ENCODE data around the gene MYZAP. TPM values are rescaled to one million over a fixed set of nuclear protein-coding genes. Genes with fewer than 3 reads are reported as not detected.
A peak's percentile ranks its signal among the peaks of the same experiment; 100 is the strongest.

Gene MYZAP
- total RNA-seq, 1 donor from 2014 or later: 934 TPM

- no peak for TF ChIP-seq CTCF (IDR thresholded peaks at IDR 0.05; ENCODE audit: borderline replicate concordance)
- no peaks in the 10 kb centered on the region for H3K9me3 ChIP-seq (replicated peaks)
- H3K4me1 ChIP-seq: peaks cover 52% of the 10 kb centered on the region
- H3K27me3 ChIP-seq (ENCODE audit: low read depth): no peaks in the 10 kb centered on the region
- H3K36me3 ChIP-seq: peaks cover 36% of the 10 kb centered on the region
- DNase-seq: no peak
- intact Hi-C loops (cut with micrococcal nuclease): loop anchor here (10.0 kb wide), 1 partner anchor 72 kb away; no protein-coding TSS in a partner anchor
- H3K27ac ChIP-seq (replicated peaks): peak overlapping the region; percentile 34
- no peak overlapping the region for H3K4me3 ChIP-seq
These were observed 71.1 kb downstream of the MYZAP start for GRCh38 chr15:57662802-57663201.

GRCh38 chr15:57663262-57663661, 71.6 kb downstream of the MYZAP start:
- TF ChIP-seq CTCF (IDR thresholded peaks at IDR 0.05; ENCODE audit: borderline replicate concordance): no peak
- peaks cover 36% of the 10 kb centered on the region for H3K36me3 ChIP-seq
- intact Hi-C loops (cut with micrococcal nuclease): loop anchor here (10.0 kb wide), 1 partner anchor 72 kb away; no protein-coding TSS in a partner anchor

GRCh38 chr15:57665194-57665593, 73.5 kb downstream of the MYZAP start:
- peaks cover 34% of the 10 kb centered on the region for H3K36me3 ChIP-seq
- H3K4me1 ChIP-seq: peaks cover 63% of the 10 kb centered on the region
- H3K27me3 ChIP-seq (ENCODE audit: low read depth): no peaks in the 10 kb centered on the region
- peak overlapping the region; percentile 6 for H3K27ac ChIP-seq (replicated peaks)
- no peak for TF ChIP-seq CTCF (IDR thresholded peaks at IDR 0.05; ENCODE audit: borderline replicate concordance)
- DNase-seq: no peak
- H3K4me3 ChIP-seq: no peak overlapping the region
- H3K9me3 ChIP-seq (replicated peaks): no peaks in the 10 kb centered on the region
- intact Hi-C loops (cut with micrococcal nuclease): loop anchor here (10.0 kb wide), 1 partner anchor 70 kb away; no protein-coding TSS in a partner anchor

More at GRCh38 chr15:57663262-57663661, 71.6 kb downstream of the MYZAP start:
- no peak for DNase-seq
- H3K4me1 ChIP-seq: peaks cover 57% of the 10 kb centered on the region
- no peaks in the 10 kb centered on the region for H3K27me3 ChIP-seq (ENCODE audit: low read depth)
- H3K9me3 ChIP-seq (replicated peaks): no peaks in the 10 kb centered on the region
- no peak overlapping the region for H3K4me3 ChIP-seq
- peak overlapping the region; percentile 34 for H3K27ac ChIP-seq (replicated peaks)

- DNase-seq: no peak
- H3K27me3 ChIP-seq (ENCODE audit: low read depth): no peaks in the 10 kb centered on the region
- intact Hi-C loops (cut with micrococcal nuclease): loop anchor here (10.0 kb wide), 1 partner anchor 69 kb away; no protein-coding TSS in a partner anchor
- H3K4me1 ChIP-seq: peaks cover 57% of the 10 kb centered on the region
- peak overlapping the region; percentile 29 for H3K27ac ChIP-seq (replicated peaks)
- peaks cover 26% of the 10 kb centered on the region for H3K36me3 ChIP-seq
- no peaks in the 10 kb centered on the region for H3K9me3 ChIP-seq (replicated peaks)
- no peak for TF ChIP-seq CTCF (IDR thresholded peaks at IDR 0.05; ENCODE audit: borderline replicate concordance)
- H3K4me3 ChIP-seq: no peak overlapping the region
These were observed 74.2 kb downstream of the MYZAP start for GRCh38 chr15:57665939-57666338.

GRCh38 chr15:57667171-57667849, 75.6 kb downstream of the MYZAP start:
- Histone ChIP-seq H3K4me3 (peak overlapping the region; percentile 7), H3K27ac (replicated peaks) (peak overlapping the region; percentile 29), H3K36me3 (peaks cover 13% of the 10 kb centered on the region), H3K4me1 (peaks cover 50% of the 10 kb centered on the region), H3K9me3 (replicated peaks) (no peaks in the 10 kb centered on the region), H3K27me3 (ENCODE audit: low read depth) (no peaks in the 10 kb centered on the region)
- intact Hi-C loops (cut with micrococcal nuclease): loop anchor here (10.0 kb wide), 1 partner anchor 67 kb away; no protein-coding TSS in a partner anchor
- DNase-seq: no peak
- TF ChIP-seq CTCF (IDR thresholded peaks at IDR 0.05; ENCODE audit: borderline replicate concordance): peak; percentile 65
